Loucy (cell line): ENCODE results near the gene SYCP2L.

Experiments
- EZH2phosphoT487 ChIP-seq: fragments of 200-600 bp; IDR thresholded peaks from 2 replicates; pipeline ENCODE4 v1.6.1; 2018; ENCODE audit warnings: antibody characterized with exemption, mild to moderate bottlenecking, moderate library complexity, borderline replicate concordance
- TF ChIP-seq, protein P1 (sequence below): fragments of 200-600 bp; sonication (generic); conservative IDR thresholded peaks from 2 replicates; pipeline ENCODE4 v1.5.1; 2014; ENCODE audit warnings: mild to moderate bottlenecking, antibody characterized with exemption, low read length

DNA sequence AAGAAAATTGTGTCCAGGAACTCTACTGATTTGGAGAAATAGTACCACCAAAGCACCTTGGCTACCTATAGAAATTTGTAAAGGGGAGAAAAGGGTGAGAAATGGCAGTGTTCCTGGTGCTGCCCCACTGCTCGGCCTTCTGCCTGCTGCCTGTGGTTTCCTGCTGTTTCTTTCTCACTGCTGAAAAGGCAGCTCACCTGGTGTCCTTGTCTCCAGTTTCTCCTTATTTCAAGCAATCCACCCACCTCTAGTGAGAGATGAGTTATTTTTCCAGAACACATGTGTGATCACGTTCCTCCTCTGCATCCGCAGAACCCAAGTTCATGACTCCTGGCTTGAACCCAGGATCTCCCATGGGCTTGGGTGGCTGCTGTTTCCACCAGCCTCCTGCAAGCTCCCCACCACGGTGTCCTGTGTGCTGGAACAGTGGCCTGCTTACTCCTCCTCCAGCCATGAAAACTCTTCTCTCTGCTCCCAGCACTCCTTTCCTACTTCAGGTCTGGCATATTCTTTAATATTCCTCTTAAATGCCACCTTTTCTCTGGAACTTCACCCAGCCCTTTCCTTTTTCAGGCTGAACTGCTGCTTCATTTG is 108.4 kb downstream of the SYCP2L start:
- TF ChIP-seq, protein P1, sequence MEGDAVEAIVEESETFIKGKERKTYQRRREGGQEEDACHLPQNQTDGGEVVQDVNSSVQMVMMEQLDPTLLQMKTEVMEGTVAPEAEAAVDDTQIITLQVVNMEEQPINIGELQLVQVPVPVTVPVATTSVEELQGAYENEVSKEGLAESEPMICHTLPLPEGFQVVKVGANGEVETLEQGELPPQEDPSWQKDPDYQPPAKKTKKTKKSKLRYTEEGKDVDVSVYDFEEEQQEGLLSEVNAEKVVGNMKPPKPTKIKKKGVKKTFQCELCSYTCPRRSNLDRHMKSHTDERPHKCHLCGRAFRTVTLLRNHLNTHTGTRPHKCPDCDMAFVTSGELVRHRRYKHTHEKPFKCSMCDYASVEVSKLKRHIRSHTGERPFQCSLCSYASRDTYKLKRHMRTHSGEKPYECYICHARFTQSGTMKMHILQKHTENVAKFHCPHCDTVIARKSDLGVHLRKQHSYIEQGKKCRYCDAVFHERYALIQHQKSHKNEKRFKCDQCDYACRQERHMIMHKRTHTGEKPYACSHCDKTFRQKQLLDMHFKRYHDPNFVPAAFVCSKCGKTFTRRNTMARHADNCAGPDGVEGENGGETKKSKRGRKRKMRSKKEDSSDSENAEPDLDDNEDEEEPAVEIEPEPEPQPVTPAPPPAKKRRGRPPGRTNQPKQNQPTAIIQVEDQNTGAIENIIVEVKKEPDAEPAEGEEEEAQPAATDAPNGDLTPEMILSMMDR: no peak
- no peak for TF ChIP-seq EZH2phosphoT487
